ENCODE data around the gene PRAME. TPM values are rescaled to one million over a fixed set of nuclear protein-coding genes. Genes with fewer than 3 reads are reported as not detected.
"Not testable (repeated sequence)": the region's sequence is repeated elsewhere in the genome, so short reads cannot be mapped to it uniquely, and the experiment has no call there.

The PRAME gene
- total RNA-seq, 1 experiment from 2014 or later, result not detected

DNA sequence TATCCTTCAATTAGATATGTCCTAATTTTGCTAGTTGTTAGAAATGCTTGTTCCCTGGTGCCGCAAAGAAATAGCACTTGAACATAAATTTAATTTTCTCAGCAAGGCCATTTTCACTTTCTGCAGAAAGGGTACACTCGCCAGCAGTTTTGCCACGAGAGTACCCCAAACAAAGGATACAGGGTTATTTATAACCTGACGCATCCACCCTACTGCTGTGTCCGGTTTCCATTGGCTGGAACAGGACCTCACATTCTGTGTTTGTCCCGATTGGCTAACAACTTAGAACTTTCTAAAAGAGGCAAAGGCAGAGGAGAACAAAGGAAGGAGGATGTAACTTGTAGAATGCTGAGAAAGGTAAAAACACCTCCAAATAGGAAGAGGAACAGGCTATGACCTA, 49.2 kb downstream of the PRAME start:
- H3K4me3 ChIP-seq (ENCODE audit: insufficient read depth, low read depth, low read length); H3K36me3 ChIP-seq (replicated peaks; ENCODE audit: control insufficient read depth, insufficient read depth, low read length); DNase-seq: not testable (repeated sequence)
- H3K27me3 ChIP-seq (ENCODE audit: control insufficient read depth, insufficient read depth, low read length), result peaks cover 18% of the 10 kb centered on the region

DNA sequence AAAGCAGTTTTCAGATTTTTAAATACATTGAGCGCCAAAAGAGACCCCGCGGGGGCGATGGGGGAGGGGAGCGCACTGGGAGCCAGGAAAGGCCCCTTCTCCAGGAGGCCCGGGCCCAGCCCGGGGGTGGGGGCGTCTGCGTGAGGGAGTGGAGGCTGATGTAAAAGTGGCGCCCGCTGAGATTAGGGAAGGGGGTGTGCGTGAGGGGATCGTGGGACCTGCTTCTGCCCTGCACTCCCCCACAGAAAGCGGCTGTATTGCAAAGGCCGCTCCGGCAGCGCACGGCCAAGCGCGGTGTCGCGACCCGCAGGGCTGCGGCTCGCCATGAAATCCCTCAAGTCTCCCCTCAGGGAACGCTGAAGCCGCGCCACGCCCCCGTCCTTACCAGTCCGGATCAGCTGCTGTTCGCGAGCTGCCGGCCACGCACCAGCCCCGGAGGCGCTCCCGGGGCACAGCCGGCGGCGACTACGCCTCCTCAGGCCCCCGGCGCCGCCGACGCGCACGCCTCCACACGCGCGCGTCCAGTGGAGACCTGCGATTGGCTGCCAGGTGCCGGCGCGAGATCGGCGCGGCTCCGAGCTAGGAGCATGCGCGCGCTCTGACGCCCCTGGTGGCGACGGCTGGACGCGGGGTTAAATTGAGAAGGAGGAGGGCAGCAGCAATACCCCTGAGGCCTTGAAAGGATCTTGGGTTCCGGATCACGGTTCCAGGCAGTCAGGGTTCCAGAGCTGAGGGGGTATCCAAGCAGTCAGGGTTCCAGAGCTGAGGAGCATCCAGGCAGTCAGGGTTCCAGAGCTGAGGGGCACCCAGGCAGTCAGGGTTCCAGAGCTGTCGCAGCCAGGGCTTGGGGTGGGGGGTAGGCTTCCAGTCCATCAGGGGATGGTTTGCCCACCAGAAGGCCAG, 50.5 kb downstream of the PRAME start, which contains the start of gene ZNF280B:
TSS of gene ZNF280B (minus strand) at position 469 of the 903 bp plus-strand sequence. CDS start 19,344 bp downstream, outside the sequence.
- peaks cover 4% of the 10 kb centered on the region; the same call in 1 of the 2 replicates for H3K36me3 ChIP-seq (replicated peaks; ENCODE audit: control insufficient read depth, insufficient read depth, low read length)
- peak; percentile 93 for DNase-seq
- peaks cover 7% of the 10 kb centered on the region for H3K27me3 ChIP-seq (ENCODE audit: control insufficient read depth, insufficient read depth, low read length)
- peak within 1 kb of the TSS; percentile 98 for H3K4me3 ChIP-seq (ENCODE audit: insufficient read depth, low read depth, low read length)

DNA sequence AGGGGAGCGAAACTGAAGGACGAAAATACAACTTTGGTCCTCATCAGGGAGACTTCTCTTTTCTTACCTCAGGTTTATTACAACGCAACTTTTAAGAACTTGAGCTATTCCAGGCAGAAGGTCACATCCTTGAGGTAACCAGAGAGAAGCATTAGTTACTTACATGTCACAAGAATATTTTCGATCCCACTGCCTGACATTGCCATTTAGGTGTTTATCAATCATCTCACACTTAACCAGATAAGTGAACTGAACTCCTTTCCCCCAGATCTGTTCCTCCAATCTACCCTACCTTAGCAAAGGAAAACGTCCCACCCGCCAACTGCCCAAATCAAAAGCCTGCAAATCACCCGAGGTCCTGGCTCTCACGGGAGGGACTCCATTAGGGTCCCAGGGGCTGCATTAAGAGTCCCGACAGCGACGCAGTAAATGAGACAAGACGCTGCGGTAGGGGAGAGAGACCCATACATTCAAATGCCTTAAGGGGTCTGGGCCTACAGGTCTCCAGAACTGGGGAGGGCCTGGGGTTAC, 51.3 kb downstream of the PRAME start:
- Histone ChIP-seq H3K4me3 (ENCODE audit: insufficient read depth, low read depth, low read length) (peak overlapping the region; percentile 98), H3K27me3 (ENCODE audit: control insufficient read depth, insufficient read depth, low read length) (peaks cover 4% of the 10 kb centered on the region), H3K36me3 (replicated peaks; ENCODE audit: control insufficient read depth, insufficient read depth, low read length) (peaks cover 4% of the 10 kb centered on the region; the same call in 1 of the 2 replicates)
- no peak for DNase-seq

DNA sequence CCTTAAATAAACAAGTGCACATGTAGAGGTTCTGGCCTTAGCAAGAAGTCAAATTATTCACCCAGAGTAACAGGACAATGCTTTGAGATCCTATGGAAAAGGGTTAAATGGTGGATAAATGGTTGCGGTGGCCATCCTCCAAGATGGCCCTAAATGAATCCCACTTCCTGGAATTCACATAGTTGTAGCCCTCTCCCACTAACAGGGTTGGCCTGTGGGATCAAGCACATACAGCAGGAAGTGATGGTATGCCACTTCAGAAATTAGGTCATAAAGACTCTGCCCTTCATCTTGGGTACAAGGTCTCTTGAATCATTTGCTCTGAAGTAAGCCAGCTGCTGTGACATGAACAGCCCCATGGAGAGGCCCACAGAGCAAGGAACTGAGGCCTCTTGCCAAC, 52.3 kb downstream of the PRAME start:
- Histone ChIP-seq H3K4me3 (ENCODE audit: insufficient read depth, low read depth, low read length) (no peak overlapping the region), H3K36me3 (replicated peaks; ENCODE audit: control insufficient read depth, insufficient read depth, low read length) (peaks cover 4% of the 10 kb centered on the region), H3K27me3 (ENCODE audit: control insufficient read depth, insufficient read depth, low read length) (no peaks in the 10 kb centered on the region; the same call in none of the 2 replicates)
- DNase-seq, result no peak

DNA sequence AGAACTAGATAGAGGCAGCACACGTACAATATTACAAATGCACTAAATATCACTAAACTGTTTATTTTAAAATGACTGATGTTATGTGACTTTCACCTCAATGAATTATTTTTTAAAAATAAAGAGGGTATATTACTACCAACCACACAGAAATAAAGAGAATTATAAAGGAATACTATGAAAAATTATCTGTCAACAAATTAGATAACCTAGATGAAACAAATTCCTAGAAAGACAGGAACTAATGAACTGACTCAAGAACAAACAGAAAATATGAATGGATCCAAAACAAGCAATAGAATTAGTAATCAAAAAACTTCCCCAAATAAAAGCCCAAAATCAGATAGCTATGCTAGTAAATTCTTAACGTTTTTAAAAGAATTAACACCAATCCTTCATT, 60.8 kb downstream of the PRAME start:
- Histone ChIP-seq H3K4me3 (ENCODE audit: insufficient read depth, low read depth, low read length) (no peak overlapping the region), H3K36me3 (replicated peaks; ENCODE audit: control insufficient read depth, insufficient read depth, low read length) (no peaks in the 10 kb centered on the region; the same call in none of the 2 replicates), H3K27me3 (ENCODE audit: control insufficient read depth, insufficient read depth, low read length) (no peaks in the 10 kb centered on the region)
- DNase-seq, result no peak

Other genes with a start within 250 kb of the PRAME start
- gene ZNF280B, start 50.5 kb downstream of the PRAME start, total RNA-seq (2014; rRNA removed; shearing (Covaris generic)), result 2.9 and 3.7 TPM in 2 replicates
- gene ZNF280A, start 39.0 kb downstream of the PRAME start, total RNA-seq (2014; rRNA removed; shearing (Covaris generic)), result 0.15 and 0.31 TPM in 2 replicates
- gene GGTLC2, start 85.3 kb upstream of the PRAME start, total RNA-seq (2014; rRNA removed; shearing (Covaris generic)), result not detected in 2 replicates